Measurements from ENCODE around the gene PPM1H.

- TF ChIP-seq EZH2 (IDR thresholded peaks at IDR 0.05; ENCODE audit: borderline replicate concordance, low read length) = no peak
- no peak for TF ChIP-seq CTCF (IDR thresholded peaks at IDR 0.05; ENCODE audit: low read length)
These were observed 148.9 kb downstream of the PPM1H start for GRCh38 chr12:62785941-62786559.

Measured in OCI-LY1 (cell line).